ENCODE results near the gene GHRH.

The GHRH gene

GRCh38 chr20:37243937-37244571 is 17.6 kb downstream of the GHRH start:
- DNase-seq (ENCODE audit: low spot score) (no peak), ATAC-seq (ENCODE audit: low read depth) (no peak)
- TF ChIP-seq CTCF (IDR thresholded peaks at IDR 0.05; ENCODE audit: poor library complexity, severe bottlenecking): no peak
- Histone ChIP-seq H3K27ac (ENCODE audit: poor library complexity, severe bottlenecking) (no peak overlapping the region), H3K9me3 (ENCODE audit: severe bottlenecking) (no peaks in the 10 kb centered on the region), H3K4me1 (ENCODE audit: insufficient read depth, poor library complexity, severe bottlenecking) (no peaks in the 10 kb centered on the region), H3K27me3 (ENCODE audit: insufficient read depth, poor library complexity, severe bottlenecking) (no peaks in the 10 kb centered on the region), H3K4me3 (ENCODE audit: severe bottlenecking) (no peak overlapping the region), H3K36me3 (ENCODE audit: low read depth) (peaks cover 46% of the 10 kb centered on the region)

- peaks cover 54% of the 10 kb centered on the region for H3K36me3 ChIP-seq (ENCODE audit: low read depth)
These were observed 18.3 kb downstream of the GHRH start for GRCh38 chr20:37243076-37243936.

GRCh38 chr20:37242503-37242902 is 19.1 kb downstream of the GHRH start:
- Histone ChIP-seq H3K4me1 (ENCODE audit: insufficient read depth, poor library complexity, severe bottlenecking) (no peaks in the 10 kb centered on the region), H3K27me3 (ENCODE audit: insufficient read depth, poor library complexity, severe bottlenecking) (no peaks in the 10 kb centered on the region), H3K36me3 (ENCODE audit: low read depth) (peaks cover 62% of the 10 kb centered on the region), H3K4me3 (ENCODE audit: severe bottlenecking) (no peak overlapping the region), H3K9me3 (ENCODE audit: severe bottlenecking) (no peaks in the 10 kb centered on the region), H3K27ac (ENCODE audit: poor library complexity, severe bottlenecking) (no peak overlapping the region)
- ATAC-seq (ENCODE audit: low read depth): no peak
- no peak for TF ChIP-seq CTCF (IDR thresholded peaks at IDR 0.05; ENCODE audit: poor library complexity, severe bottlenecking)
- peak; percentile 11 for DNase-seq (ENCODE audit: low spot score)

More at GRCh38 chr20:37243076-37243936, 18.3 kb downstream of the GHRH start:
- H3K27ac ChIP-seq (ENCODE audit: poor library complexity, severe bottlenecking): no peak overlapping the region
- peak; percentile 15; the same call in 2 of the 3 replicates for ATAC-seq (ENCODE audit: low read depth)
- no peaks in the 10 kb centered on the region for H3K4me1 ChIP-seq (ENCODE audit: insufficient read depth, poor library complexity, severe bottlenecking)
- H3K9me3 ChIP-seq (ENCODE audit: severe bottlenecking): no peaks in the 10 kb centered on the region
- peak; percentile 24 for TF ChIP-seq CTCF (IDR thresholded peaks at IDR 0.05; ENCODE audit: poor library complexity, severe bottlenecking)
- peak; percentile 85 for DNase-seq (ENCODE audit: low spot score)
- no peaks in the 10 kb centered on the region for H3K27me3 ChIP-seq (ENCODE audit: insufficient read depth, poor library complexity, severe bottlenecking)
- no peak overlapping the region for H3K4me3 ChIP-seq (ENCODE audit: severe bottlenecking)

- Histone ChIP-seq H3K4me1 (ENCODE audit: insufficient read depth, poor library complexity, severe bottlenecking) (no peaks in the 10 kb centered on the region), H3K4me3 (ENCODE audit: severe bottlenecking) (no peak overlapping the region), H3K27me3 (ENCODE audit: insufficient read depth, poor library complexity, severe bottlenecking) (no peaks in the 10 kb centered on the region), H3K36me3 (ENCODE audit: low read depth) (peaks cover 82% of the 10 kb centered on the region), H3K9me3 (ENCODE audit: severe bottlenecking) (no peaks in the 10 kb centered on the region), H3K27ac (ENCODE audit: poor library complexity, severe bottlenecking) (no peak overlapping the region)
- TF ChIP-seq CTCF (IDR thresholded peaks at IDR 0.05; ENCODE audit: poor library complexity, severe bottlenecking): no peak
- ATAC-seq (ENCODE audit: low read depth) (no peak), DNase-seq (ENCODE audit: low spot score) (peak; percentile 55)
These were observed 21.1 kb downstream of the GHRH start for GRCh38 chr20:37240337-37241067.
